ENCODE data around the gene CAPN9. TPM values are rescaled to one million over a fixed set of nuclear protein-coding genes. Genes with fewer than 3 reads are reported as not detected.

Gene CAPN9
- total RNA-seq, 2 donors from 2014 or later = 46.3 to 53.6 TPM

- intact Hi-C loops (cut with DNase I, micrococcal nuclease) = no loop called here
- no peak for DNase-seq
- ATAC-seq = no peak
These were observed 59.4 kb downstream of the CAPN9 start for GRCh38 chr1:230806552-230806951.

GRCh38 chr1:230807029-230807428, 59.8 kb downstream of the CAPN9 start:
- intact Hi-C loops (cut with DNase I, micrococcal nuclease) = no loop called here
- ATAC-seq (no peak), DNase-seq (no peak)

GRCh38 chr1:230807561-230808280, 60.5 kb downstream of the CAPN9 start:
- DNase-seq (no peak), ATAC-seq (no peak)
- intact Hi-C loops (cut with DNase I, micrococcal nuclease) = no loop called here

- no peak for DNase-seq
- intact Hi-C loops (cut with DNase I, micrococcal nuclease) = no loop called here
- no peak for ATAC-seq
These were observed 61.2 kb downstream of the CAPN9 start for GRCh38 chr1:230808281-230808872.

- DNase-seq (no peak), ATAC-seq (no peak)
- intact Hi-C loops (cut with DNase I, micrococcal nuclease) = no loop called here
These were observed 62.2 kb downstream of the CAPN9 start for GRCh38 chr1:230809256-230809990.

GRCh38 chr1:230812568-230812967, 65.4 kb downstream of the CAPN9 start:
- DNase-seq (no peak), ATAC-seq (no peak)
- intact Hi-C loops (cut with DNase I, micrococcal nuclease) = no loop called here

- intact Hi-C loops (cut with DNase I, micrococcal nuclease) = no loop called here
- DNase-seq = no peak
- no peak for ATAC-seq
These were observed 67.9 kb downstream of the CAPN9 start for GRCh38 chr1:230814949-230815692.

GRCh38 chr1:230816018-230816417, 68.8 kb downstream of the CAPN9 start:
- DNase-seq = no peak
- no peak for ATAC-seq
- intact Hi-C loops (cut with DNase I, micrococcal nuclease) = no loop called here

- DNase-seq = no peak
- intact Hi-C loops (cut with DNase I, micrococcal nuclease) = no loop called here
- no peak for ATAC-seq
These were observed 71.2 kb downstream of the CAPN9 start for GRCh38 chr1:230818367-230818766.

- DNase-seq (no peak), ATAC-seq (no peak)
- intact Hi-C loops (cut with DNase I, micrococcal nuclease) = no loop called here
These were observed 71.7 kb downstream of the CAPN9 start for GRCh38 chr1:230818901-230819300.

- DNase-seq (no peak), ATAC-seq (no peak)
- intact Hi-C loops (cut with DNase I, micrococcal nuclease) = no loop called here
These were observed 72.8 kb downstream of the CAPN9 start for GRCh38 chr1:230819976-230820375.

GRCh38 chr1:230820568-230820967, 73.4 kb downstream of the CAPN9 start:
- no peak for ATAC-seq
- intact Hi-C loops (cut with DNase I, micrococcal nuclease) = no loop called here
- DNase-seq = no peak

GRCh38 chr1:230821346-230821745, 74.2 kb downstream of the CAPN9 start:
- DNase-seq (no peak), ATAC-seq (no peak)
- intact Hi-C loops (cut with DNase I, micrococcal nuclease) = no loop called here

- ATAC-seq (no peak), DNase-seq (no peak)
These were observed 74.9 kb downstream of the CAPN9 start for GRCh38 chr1:230822092-230822581.

GRCh38 chr1:230823426-230823825, 76.2 kb downstream of the CAPN9 start:
- DNase-seq (no peak), ATAC-seq (no peak)
- intact Hi-C loops (cut with DNase I, micrococcal nuclease) = no loop called here

More at GRCh38 chr1:230822092-230822581, 74.9 kb downstream of the CAPN9 start:
- intact Hi-C loops (cut with DNase I, micrococcal nuclease) = no loop called here

GRCh38 chr1:230823931-230824381, 76.8 kb downstream of the CAPN9 start:
- no peak for DNase-seq
- intact Hi-C loops (cut with DNase I, micrococcal nuclease) = no loop called here
- no peak for ATAC-seq

- intact Hi-C loops (cut with DNase I, micrococcal nuclease) = no loop called here
- ATAC-seq = no peak
These were observed 77.3 kb downstream of the CAPN9 start for GRCh38 chr1:230824551-230824918.

GRCh38 chr1:230824919-230825721, 77.9 kb downstream of the CAPN9 start:
- intact Hi-C loops (cut with DNase I, micrococcal nuclease) = no loop called here
- DNase-seq = no peak
- peak; percentile 62 for ATAC-seq

More at GRCh38 chr1:230824551-230824918, 77.3 kb downstream of the CAPN9 start:
- DNase-seq = no peak

Data from left colon (tissue), 2 donors.